Measurements from ENCODE around the gene PLCG2. TPM values are rescaled to one million over a fixed set of nuclear protein-coding genes. Genes with fewer than 3 reads are reported as not detected.
A peak's percentile ranks its signal among the peaks of the same experiment; 100 is the strongest.
"Not testable (repeated sequence)": the region's sequence is repeated elsewhere in the genome, so short reads cannot be mapped to it uniquely, and the experiment has no call there.

The PLCG2 gene
- total RNA-seq, 1 experiment from 2014 or later = 1.5 TPM

DNA sequence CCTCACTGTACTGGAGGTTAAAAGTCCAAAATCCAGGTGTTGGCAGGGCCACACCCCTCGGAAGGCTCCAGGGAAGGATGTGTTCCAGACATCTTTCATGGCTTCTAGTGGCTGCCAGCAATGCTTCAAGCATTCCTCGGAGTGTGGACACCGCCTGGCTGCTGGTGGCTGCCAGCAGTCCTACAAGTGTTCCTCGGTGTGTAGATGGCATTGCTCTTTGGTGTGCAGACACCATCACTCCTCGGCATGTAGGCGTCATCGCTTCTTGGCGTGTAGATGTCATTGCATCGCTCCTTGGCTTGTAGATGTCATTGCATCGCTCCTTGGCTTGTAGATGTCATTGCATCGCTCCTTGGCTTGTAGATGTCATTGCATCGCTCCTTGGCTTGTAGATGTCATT, 98.4 kb downstream of the PLCG2 start:
- not testable (repeated sequence) for DNase-seq (ENCODE audit: low read depth)

DNA sequence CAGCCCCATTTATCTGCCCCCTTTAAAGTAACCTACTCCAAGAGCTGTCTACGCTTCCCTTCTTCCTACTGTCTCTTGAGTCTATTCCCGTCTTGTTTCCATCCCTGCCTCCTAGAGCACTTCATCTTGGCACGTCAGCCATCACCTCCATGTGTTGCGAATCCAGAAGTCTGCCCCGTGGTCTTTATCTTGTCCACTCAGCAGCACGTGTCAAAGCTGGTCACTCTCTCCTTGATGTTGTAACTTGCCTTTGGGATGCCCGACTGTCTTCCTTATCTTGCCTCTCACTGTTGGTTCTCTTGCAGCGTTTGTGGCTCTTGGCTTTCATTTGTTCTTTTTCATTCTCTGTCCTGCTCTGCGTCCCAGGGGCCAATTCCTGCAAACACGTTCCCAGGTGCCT, 99.4 kb downstream of the PLCG2 start:
- DNase-seq (ENCODE audit: low read depth) = no peak

DNA sequence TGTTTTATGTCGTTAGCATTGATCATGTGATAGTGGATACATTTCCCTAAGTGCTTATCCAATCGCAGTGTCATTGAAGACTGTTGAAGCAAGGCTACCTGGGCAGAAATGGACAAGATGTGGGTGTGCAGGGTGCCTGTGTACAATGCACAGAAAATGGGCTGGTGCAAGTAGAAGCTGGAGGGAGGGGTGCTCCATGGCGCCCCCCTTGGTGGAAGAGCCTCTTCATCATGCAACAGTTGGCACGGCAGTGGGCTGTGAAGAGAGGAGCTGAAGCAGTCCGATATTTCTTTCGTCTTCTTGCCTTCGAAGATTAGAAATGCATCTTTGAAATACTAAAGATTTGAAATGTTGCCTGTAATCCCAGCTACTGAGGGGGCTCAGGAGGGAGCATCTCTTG, 100.5 kb downstream of the PLCG2 start:
- no peak for DNase-seq (ENCODE audit: low read depth)

DNA sequence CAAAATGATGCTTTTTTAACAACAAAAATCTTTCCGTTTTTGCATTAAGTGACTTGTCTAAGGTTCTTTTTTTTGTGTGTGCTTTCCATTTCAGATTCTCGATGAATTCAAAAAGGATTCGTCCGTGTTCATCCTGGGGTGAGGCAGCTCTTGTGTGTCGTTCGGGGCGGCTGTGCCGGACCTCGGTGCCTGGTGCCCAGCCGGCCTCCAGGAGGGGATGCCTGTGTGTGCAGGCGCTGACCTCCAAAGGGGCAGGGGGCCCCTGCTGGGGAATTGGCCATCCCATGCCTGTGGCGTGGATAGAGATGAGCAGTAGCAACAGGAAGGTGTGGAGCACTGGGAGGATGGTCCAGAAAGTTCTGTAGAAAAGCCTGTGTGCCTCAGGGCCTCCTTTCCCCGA, 101.7 kb downstream of the PLCG2 start:
- DNase-seq (ENCODE audit: low read depth) = no peak

DNA sequence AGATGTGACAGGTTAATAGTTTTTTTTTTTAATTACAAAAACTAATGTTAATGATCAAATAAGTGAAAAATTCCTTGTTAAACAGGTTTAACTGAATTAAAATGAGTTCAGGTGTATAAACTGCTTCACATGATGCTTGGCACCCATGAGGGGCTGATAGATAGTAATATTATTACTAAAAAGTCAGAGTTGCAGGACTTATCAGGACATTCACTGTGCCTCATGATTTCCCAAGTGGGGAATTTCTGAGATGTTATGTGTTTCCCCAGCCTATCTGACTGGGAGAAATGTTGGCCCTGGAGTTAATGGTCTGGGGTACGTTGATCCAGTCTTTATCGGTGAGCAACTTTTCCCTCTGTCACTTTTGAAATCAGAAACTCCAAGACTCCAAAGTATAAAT, 102.1 kb downstream of the PLCG2 start:
- no peak for DNase-seq (ENCODE audit: low read depth)

DNA sequence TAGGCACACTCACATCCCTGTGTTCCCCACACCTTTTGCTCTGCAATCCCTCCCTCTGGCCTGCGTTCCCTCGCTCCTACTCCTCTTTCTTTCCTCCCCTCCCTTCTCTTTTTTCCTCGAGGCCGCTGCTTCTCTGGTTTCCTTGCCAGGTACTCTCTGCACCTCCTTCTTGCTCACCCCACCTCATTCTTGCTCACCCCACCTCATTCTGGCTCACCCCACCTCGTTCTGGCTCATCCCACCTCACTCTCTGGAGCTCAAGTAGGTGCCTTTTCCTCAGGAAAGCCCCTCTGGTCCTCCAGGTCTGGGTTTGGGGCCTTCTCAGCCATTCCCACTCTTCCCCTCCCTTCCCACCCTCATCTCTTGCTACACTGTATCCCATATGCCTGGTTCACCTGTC, 103.5 kb downstream of the PLCG2 start:
- no peak for DNase-seq (ENCODE audit: low read depth)

DNA sequence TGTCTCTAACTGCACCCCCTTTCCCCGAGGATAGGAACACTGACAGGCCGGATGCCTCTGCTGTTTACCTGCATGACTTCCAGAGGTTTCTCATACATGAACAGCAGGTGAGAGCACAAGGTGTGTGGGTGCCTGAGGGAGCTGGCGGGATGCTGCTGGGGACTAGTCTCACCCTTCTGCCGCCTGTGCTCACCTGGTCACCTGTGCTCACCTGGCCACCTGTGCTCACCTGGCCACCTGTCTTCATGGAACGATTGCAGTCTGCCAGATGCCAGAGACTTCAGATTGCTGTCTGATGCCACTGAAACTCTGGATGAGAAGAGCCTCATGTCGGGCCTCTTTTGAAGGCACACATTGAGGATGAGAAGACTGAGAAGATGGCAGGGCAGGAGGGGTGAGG, 104.1 kb downstream of the PLCG2 start:
- DNase-seq (ENCODE audit: low read depth) = no peak

DNA sequence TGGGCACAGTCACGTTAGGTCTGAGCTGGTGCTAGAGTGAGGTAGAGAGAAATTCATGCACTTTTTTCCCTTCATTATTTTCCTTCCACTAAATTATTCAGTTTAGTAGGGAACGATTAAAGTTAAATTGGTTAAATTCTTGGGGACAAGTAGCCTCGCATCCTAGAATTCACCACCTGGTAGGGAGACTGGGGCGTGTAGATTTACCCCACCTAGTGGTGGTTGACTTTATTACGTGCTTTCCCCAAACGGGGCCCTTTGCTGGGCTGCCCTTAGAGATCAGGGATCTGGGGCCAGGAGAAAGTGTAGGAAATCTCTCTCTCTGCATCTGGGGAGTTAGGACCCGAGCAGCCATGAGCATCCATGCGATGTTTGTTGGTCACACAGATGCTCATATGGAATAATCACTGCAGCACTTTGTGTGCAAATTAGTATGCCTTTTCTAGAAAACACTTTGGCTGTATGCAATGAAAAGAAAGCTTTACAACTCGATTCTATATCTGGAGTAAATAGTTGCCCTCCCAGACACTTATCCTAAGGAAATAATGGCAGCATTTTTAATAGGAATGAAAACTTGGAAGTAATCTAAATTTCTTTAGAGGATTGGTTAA, 107.0 kb downstream of the PLCG2 start:
- peak; percentile 22 for DNase-seq (ENCODE audit: low read depth)

DNA sequence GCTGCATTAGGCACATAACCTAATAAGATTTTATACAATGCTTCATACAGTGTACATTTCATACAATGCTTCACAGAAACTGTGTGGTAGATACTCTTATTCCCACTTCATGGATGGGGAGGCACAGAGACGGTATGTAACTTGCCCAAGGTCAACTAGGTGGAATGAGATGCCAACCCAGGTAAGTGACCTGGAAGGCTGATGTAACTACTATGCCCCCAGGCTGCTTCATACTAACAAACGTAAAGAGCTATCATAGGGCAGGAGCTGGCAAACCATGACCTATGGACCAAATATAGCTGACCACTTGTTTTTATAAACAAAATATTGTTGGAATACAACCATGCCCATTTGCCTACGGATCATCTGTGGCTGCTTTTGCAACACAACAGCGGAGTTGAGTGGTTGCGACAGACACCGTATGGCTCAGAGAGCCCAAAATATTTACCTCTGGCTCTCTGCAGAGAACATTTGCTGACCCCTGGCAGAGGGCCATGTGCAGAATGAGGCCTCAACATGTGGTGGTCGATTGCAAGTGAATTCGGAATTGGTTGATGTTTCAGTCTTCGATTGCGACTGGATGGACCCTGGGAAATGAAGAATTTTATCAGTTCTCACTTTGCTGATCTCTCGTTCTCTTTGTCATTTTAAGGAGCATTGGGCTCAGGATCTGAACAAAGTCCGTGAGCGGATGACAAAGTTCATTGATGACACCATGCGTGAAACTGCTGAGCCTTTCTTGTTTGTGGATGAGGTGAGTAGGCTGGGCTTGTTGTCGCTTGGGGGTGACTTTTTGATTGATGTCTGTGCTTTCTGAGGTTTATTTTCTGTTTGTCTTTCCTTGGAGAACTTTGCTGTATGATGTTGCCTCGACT, 109.7 kb downstream of the PLCG2 start:
- no peak for DNase-seq (ENCODE audit: low read depth)

DNA sequence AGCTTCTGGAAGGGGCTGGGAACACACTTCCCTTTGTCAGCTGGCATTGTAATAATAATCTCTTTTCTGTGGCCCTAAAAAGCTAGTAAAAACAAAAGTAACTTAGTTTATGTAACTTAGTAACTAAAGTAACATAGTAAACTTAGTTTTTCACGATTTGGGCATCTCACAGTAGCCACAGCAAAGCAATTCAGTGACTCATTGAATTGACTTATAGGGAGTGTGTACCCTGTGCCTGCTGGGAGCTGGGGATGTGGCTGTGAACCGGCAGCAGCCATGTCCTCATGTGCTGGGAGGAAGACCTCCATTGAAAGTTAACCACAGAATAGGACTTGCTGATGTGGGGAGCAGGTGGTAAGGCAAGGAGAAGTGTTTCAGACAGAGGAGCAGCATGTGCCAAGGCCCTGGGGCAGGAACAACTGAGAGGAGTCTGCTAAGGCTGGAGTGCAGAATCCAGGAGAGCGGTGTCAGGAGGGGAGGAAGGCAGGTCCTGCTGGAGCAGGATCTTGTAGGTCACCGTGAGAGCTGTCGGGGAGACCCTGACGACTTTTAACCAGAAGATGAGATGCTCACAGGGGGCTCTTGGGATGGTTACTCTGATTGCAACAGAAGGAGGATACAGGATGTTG, 112.8 kb downstream of the PLCG2 start:
- DNase-seq (ENCODE audit: low read depth) = peak; percentile 23

DNA sequence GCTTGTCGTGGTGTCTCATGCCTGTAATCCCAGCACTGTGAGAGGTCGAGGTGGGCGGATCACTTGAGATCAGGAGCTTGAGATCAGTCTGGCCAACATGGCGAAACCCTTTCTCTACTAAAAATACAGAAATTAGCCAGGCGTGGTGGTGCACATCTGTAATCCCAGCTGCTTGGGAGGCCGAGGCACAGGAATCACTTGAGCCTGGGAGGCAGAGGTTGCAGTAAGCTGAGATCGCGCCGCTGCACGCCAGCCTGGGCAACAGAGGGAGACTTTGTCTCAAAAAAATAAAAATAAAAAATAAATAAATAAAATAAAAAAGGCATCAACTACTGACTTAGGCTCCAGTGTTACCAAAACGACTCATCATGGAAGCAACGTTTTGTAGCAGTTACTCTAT, 115.5 kb downstream of the PLCG2 start:
- no peak for DNase-seq (ENCODE audit: low read depth)

DNA sequence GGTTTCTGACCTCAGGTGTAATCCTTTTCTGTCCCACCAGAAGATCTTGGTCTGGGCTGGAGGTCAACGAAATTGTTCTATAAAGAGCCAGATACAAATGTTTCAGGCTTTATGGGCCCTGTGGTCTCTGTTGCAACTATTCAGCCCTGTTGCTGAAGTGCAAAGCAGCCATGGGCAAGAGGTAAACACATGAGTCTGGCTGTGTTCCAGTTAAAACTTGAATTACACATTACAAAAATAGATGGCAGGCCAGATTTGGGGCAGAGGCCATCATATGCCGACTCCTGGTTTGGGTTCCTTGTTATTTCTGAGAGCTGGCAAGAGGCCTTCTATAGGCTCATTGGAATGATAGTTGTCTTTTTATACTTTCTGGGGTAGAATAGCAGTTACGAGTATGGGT, 117.8 kb downstream of the PLCG2 start:
- DNase-seq (ENCODE audit: low read depth) = peak; percentile 10

DNA sequence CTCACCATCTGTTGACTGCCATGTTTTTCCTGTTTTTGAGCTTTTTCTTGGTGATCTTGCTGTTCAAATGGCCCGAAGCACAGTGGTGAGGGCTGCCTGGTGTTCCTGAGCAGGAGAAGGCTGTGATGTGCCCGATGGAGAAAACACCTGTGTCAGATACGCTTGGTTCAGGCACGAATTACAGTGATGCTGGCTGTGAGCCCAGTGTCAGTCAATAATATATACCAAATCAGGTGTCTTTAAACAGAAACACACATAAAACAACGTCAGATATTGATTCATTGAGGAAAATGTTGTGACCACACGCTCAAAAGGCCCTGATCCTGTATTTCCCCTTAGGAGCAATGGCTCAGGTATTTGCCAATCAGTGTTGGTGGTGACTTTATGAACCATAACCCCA, 120.5 kb downstream of the PLCG2 start:
- no peak for DNase-seq (ENCODE audit: low read depth)

DNA sequence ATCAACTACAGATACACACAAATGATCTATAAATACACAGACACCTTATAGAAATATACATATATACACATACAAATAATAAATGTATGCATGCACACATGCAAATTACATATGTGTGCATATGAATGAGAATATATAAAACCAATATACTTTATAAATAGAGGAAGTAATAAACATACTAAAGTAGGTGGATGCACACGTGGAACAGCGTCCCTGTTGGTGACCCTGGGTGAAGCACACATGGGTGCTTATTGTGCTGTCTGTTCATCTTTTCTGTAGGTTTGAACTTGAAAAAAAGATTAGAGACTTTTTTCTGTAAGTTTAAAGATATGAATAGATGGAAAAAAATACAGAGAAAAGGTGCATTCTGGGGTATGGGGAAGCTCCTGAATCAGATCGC, 120.9 kb downstream of the PLCG2 start:
- no peak for DNase-seq (ENCODE audit: low read depth)

DNA sequence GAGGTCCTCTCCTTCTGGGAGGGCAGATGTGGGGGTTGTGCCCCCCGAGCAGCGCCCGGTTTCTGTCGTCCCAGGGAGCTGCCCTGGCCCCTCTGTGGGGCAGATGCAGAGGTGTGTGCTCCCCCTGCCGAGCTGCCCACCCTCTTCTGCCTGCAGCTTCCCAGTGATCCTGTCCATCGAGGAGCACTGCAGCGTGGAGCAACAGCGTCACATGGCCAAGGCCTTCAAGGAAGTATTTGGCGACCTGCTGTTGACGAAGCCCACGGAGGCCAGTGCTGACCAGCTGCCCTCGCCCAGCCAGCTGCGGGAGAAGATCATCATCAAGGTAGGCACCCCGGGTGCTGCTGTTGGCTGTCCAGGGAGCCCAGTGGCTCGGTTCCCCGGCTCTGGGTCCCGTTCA, 121.4 kb downstream of the PLCG2 start:
- no peak for DNase-seq (ENCODE audit: low read depth)

DNA sequence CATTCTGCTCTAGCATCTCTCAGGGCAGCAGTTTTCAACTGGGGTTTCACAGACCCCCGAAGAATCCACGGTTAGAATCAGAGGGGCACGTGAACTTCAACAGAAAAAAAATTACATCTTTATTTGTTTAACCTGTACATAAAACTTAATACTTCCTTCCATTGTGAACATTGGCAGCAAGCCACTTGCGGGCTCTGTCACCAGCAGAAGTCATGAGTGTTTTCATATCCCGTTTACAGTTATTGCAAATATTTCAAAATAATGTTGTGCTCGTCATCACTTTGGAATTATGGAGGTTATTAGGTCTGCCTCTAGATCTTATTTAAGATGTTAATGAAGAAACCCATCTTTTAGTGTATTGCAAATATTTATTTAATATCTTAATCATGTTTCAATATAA, 122.4 kb downstream of the PLCG2 start:
- DNase-seq (ENCODE audit: low read depth) = peak; percentile 22

DNA sequence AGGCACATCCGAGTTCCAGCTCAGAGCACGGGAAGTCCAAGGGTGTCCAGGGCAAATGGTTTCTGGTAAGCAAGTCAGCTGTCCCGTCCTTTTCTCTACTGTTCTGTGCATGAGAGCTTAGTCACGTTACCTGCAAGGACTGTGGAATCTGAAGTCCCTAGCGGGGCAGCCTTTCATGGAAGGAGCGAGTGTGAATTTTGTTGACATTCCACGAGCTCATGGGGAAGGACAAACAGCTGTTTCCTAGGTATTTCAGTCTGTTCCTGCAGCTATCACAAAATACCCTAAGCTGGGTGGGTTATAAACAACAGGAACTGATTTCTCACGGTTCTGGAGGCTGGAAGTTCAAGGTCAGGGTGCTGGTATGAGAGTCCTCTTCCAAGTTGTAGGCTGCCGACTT, 122.9 kb downstream of the PLCG2 start:
- no peak for DNase-seq (ENCODE audit: low read depth)

DNA sequence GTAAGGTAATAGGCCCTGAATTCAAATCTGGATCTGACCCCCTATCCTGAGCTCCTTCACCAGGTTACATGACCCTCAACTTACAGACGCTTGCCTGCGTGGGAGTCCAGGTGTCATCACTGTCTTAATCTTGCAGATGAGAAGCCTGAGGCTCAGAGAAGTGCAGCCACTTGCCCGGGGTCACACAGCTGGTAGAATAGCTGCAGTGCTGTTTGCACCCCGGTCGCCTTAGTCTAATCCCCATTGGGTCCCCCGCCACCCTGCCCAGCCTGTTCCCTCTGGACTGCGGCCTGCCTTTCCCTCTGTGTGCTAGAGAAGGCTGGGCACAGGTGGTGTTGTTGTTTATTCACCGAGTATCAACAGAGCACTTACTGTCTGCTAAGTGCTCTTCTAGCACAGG, 125.2 kb downstream of the PLCG2 start:
- no peak for DNase-seq (ENCODE audit: low read depth)

DNA sequence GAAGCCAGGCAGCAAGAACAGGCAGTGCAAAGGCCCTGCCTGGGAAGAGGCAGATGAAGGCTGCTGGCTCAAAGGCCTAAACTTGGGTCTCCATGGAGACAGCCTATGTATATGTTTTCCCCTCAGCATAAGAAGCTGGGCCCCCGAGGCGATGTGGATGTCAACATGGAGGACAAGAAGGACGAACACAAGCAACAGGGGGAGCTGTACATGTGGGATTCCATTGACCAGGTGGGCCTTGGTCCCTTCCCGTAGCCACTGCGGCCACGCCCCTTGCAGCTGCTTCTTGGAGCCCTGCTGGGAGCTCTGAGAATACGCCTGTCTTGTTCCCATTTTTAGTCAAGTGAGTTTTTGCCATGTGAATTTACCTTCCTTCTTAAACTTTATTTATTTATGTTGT, 126.2 kb downstream of the PLCG2 start:
- no peak for DNase-seq (ENCODE audit: low read depth)

DNA sequence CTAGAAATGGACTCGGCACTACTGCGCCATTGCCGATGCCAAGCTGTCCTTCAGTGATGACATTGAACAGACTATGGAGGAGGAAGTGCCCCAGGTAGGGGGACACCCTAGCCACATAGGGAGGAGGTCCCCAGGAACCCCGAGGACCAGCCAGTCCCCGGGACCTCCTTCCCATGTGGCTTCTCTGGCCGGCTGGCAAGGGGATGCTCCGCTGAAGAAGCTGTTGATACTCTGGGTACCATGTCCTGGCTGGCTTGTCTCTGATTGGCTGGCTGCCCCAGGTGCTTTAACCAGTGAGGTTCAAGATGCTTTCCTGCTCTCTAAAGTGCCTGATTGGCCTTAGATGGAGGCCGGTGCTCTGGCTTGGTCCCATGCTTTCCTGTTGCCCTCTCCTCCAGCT, 128.6 kb downstream of the PLCG2 start:
- no peak for DNase-seq (ENCODE audit: low read depth)

DNA sequence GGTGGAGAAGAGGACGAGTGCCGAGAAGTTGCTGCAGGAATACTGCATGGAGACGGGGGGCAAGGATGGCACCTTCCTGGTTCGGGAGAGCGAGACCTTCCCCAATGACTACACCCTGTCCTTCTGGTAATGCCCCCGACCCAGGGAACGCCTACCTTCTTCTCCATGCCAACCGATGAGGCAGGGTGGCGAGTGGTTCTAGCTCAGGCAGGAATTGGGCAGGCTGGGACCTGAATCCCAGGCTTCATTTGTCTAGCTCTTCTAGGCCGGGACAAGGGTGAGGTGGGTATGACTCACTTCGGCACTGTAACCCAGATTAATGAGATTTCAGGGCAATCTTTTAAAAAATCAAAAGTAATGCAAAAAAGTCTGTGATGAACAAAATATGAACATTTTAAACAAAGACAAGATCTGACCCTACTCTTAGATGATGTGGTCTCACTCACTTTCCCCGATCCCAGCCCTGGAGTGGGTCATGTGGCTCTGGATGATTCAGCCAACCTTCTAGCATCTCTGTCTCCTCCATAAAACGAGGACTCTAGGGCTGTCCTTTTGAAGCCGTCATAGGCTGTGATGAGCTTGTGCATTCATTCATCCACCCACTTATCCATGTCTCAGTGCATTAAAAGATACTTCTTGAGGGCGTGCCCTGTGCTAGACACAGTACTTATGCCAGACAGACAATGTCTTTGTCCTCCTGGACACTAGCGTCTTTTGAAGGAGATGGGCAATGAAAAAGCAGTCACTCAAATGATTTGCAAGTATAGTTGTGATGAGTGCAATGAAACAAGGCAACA, 129.6 kb downstream of the PLCG2 start:
- DNase-seq (ENCODE audit: low read depth) = no peak

DNA sequence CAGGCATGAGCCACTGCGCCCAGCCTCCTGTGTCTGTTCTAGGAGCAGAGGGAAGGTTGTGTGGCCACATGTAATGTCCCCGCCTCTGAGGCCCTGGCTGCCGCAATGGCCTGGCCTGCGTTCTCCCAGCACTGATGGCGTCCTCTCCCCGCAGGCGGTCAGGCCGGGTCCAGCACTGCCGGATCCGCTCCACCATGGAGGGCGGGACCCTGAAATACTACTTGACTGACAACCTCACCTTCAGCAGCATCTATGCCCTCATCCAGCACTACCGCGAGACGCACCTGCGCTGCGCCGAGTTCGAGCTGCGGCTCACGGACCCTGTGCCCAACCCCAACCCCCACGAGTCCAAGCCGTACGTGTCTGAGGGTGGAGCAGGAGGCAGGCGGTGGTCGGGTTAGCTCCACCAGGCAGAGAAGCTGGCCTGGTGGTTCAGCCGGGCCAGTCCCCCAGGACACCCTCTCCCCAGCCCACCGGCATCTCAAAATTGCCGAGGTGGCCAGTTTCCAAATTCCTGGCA, 131.3 kb downstream of the PLCG2 start:
- DNase-seq (ENCODE audit: low read depth) = no peak

Data from Daoy (cell line).